ENCODE data around the gene TRAF3IP1. TPM values are rescaled to one million over a fixed set of nuclear protein-coding genes. Genes with fewer than 3 reads are reported as not detected.

TRAF3IP1 gene
- total RNA-seq, 4 donors from 2014 or later, result 8.0 to 25.8 (median 12.2) TPM

DNA sequence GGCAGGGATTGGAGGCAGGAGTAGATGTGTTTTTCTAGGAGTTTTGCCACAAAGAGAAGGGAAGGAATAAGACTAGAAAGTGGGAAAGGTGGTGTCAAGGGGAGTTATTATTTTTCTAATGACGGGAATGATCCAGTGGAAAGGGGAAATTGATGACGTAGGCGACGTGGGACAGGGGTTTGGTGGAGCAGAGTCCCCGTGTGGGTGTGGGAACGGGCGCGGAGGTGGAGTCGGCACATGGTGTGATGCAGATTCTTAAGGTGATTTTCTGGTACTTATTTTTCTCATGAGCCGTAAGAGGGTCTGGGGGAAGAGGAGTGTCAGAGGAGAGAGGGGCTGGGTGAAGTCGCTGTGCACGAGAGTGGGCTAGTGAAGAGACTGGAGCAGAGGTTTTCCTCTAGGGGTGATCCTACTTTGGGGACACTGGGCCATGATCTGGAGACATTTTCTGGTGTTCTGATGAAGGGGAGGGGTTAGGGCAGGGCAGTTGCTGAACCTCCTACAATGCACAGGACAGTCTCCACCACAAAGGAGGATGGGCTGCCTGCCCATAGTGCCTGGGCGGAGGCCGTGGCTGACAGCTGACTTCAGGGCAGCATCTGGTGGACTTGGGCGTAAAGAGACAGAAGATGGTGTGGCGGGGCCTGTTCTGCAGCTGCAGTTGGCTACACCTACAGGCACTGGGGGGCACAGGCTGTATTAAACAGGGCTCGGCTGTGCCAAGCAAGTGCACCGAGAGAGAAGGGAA lies 30.0 kb downstream of the TRAF3IP1 start:
- TF ChIP-seq, protein P1, sequence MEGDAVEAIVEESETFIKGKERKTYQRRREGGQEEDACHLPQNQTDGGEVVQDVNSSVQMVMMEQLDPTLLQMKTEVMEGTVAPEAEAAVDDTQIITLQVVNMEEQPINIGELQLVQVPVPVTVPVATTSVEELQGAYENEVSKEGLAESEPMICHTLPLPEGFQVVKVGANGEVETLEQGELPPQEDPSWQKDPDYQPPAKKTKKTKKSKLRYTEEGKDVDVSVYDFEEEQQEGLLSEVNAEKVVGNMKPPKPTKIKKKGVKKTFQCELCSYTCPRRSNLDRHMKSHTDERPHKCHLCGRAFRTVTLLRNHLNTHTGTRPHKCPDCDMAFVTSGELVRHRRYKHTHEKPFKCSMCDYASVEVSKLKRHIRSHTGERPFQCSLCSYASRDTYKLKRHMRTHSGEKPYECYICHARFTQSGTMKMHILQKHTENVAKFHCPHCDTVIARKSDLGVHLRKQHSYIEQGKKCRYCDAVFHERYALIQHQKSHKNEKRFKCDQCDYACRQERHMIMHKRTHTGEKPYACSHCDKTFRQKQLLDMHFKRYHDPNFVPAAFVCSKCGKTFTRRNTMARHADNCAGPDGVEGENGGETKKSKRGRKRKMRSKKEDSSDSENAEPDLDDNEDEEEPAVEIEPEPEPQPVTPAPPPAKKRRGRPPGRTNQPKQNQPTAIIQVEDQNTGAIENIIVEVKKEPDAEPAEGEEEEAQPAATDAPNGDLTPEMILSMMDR (IDR thresholded peaks at IDR 0.05; ENCODE audit: low read depth), result no peak

DNA sequence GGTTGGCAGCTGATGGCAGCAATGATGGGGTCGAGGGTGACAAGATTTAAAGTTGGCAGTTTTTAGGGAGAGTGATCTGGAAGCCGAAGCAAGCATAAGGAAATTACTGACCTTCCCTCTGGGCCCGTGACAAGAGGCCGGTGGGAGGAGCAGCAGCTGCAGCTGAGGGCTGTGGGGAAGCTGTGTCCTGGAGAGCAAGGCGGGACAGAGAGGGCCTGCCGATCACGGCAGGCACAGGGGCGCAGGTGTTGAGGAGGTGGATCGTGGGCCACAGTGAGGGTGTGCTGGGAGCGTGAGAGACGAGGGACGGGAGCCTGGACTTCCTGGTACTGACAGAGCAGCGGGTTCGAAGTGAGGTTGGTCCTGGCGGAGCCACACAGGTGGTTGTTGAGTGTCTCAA lies 31.0 kb downstream of the TRAF3IP1 start:
- TF ChIP-seq, protein P1 (IDR thresholded peaks at IDR 0.05; ENCODE audit: low read depth), result no peak

DNA sequence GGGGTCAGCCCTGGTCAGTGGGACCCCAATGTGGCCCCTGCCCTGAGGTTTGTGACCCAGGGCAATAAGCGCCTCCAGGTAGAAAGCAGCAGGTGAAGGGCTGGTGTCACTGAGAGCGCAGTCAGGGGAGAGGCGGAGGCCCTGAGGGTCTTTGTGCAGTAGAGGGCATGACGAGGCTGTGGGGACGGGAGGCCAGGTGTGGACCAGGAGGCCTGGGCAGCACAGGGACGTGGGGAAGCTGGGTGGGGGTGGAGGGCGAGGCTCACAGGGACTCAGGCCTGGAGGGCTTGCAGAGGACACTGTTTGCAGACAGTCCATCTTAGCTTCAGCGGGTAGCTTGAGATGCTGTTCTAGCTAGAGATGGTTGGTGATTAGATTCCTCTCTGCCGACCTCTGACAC lies 32.0 kb downstream of the TRAF3IP1 start:
- TF ChIP-seq, protein P1 (IDR thresholded peaks at IDR 0.05; ENCODE audit: low read depth), result no peak

DNA sequence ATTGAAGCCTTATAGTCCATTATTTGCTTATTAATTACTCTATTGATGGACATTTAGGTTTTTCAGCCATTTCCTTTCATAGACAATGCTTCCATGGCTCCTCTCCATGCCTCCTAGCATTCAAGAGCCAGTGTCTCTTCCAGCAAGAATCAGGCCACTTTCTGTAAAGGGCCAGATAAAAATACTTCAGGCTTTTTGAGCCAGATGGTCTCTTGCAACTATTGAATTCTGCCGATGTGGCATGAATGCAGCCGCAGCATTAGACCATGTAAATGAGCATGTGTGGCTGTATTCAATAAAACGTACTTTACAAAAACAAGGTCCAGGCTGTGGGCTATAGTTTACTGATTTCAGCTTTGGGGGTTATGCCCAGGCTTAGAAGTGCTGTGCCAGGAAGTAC lies 38.5 kb downstream of the TRAF3IP1 start:
- TF ChIP-seq, protein P1 (IDR thresholded peaks at IDR 0.05; ENCODE audit: low read depth), result no peak

DNA sequence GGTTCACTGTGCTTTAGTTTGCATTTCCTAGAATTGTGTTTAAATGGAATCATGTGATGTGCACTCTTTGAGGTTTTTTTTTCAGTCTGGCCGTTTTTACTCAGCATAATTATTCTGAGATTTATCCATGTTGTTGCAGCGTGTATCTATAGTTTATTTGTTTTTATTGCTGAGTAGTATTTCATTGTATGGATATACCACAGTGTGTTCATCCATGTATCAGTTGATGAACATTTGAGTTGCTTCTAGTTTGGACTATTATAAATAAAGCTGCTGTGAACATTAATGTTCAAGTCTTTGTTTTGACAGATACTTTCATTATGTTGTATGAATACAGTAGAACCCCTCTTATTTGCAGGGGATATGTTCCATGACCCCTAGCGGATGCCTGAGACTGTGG lies 39.1 kb downstream of the TRAF3IP1 start:
- TF ChIP-seq, protein P1 (IDR thresholded peaks at IDR 0.05; ENCODE audit: low read depth), result no peak

DNA sequence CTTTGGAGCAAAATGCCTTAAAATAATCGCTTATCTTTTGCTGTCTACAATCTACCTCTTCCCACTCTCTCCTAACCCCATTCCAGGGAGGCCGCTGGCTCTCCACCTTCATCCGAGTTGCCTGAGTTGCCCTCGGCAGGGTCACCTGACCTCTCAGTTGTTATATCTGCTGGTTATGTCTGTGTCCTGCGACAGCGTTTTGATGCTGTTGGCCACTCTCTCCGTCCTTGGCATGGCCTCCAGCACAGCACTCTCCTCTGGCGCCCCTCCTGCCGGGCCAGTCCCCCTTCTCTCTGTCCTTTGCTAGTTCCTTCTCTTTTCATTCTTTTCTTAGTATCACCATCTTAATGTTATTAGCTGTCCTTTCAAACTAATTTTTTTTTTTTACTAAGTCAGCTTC lies 41.6 kb downstream of the TRAF3IP1 start:
- TF ChIP-seq, protein P1 (IDR thresholded peaks at IDR 0.05; ENCODE audit: low read depth), result no peak

DNA sequence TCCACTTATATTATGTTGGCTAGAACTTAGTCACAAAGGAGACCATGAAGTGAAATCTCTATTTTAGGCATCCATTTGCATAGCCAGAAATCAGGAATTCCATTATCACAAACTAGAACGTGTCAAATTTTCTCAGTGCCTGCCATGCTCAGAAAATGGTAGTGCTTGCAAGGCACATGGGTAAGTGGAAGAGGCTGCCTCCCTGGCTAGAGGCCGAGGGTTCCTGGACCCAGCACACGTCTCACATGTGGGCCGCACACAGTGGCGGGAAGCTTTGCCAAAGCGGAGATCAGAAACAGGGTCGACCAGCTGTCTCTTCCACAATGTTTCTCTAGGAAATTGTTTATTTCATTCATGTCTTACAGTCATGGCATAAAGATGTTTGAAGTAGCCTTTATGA lies 42.3 kb downstream of the TRAF3IP1 start:
- TF ChIP-seq, protein P1 (IDR thresholded peaks at IDR 0.05; ENCODE audit: low read depth), result no peak

All from subcutaneous adipose tissue (tissue), 4 donors.